ENCODE results near the gene HECTD1.

DNA sequence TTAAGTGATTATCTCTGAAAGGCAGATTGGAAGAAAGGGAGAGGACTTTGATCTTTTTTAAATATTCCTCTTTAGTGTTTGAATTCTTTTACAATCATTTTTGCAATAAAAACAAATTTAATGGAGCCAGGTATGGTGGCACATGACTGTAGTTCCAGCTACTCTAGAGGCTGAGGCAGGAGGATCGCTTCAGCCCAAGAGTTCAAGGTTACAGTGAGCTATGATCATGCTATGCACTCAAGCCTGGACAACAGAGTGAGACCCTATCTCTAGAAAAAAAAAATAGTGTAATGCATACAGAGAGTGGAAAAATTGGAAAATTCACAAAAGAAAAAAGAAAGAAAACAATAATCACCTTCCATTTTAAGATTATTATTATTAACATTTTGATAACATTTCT, 15.2 kb upstream of the HECTD1 start:
- TF ChIP-seq, protein P1, sequence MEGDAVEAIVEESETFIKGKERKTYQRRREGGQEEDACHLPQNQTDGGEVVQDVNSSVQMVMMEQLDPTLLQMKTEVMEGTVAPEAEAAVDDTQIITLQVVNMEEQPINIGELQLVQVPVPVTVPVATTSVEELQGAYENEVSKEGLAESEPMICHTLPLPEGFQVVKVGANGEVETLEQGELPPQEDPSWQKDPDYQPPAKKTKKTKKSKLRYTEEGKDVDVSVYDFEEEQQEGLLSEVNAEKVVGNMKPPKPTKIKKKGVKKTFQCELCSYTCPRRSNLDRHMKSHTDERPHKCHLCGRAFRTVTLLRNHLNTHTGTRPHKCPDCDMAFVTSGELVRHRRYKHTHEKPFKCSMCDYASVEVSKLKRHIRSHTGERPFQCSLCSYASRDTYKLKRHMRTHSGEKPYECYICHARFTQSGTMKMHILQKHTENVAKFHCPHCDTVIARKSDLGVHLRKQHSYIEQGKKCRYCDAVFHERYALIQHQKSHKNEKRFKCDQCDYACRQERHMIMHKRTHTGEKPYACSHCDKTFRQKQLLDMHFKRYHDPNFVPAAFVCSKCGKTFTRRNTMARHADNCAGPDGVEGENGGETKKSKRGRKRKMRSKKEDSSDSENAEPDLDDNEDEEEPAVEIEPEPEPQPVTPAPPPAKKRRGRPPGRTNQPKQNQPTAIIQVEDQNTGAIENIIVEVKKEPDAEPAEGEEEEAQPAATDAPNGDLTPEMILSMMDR (IDR thresholded peaks at IDR 0.05 in 4 of 5, conservative IDR thresholded peaks at IDR 0.05 in 1 of 5) = no peak
- no peak for TF ChIP-seq POLR2A (IDR thresholded peaks at IDR 0.05)
